K562 (cell line): ENCODE results near the gene FAM43B. TPM values are rescaled to one million over a fixed set of nuclear protein-coding genes. Genes with fewer than 3 reads are reported as not detected.

Experiments
- ETV5 ChIP-seq: sonication (generic); formaldehyde crosslinking; IDR thresholded peaks from 2 replicates; pipeline ENCODE4 v1.4.0; 2020; ENCODE audit warnings: low read depth, mild to moderate bottlenecking, missing genetic modification reagents
- FOSL1 ChIP-seq: fragments of 200-800 bp; sonication (Bioruptor generic); conservative IDR thresholded peaks from 2 replicates; pipeline ENCODE4 v1.6.1; 2016; ENCODE audit warnings: missing genetic modification characterization, missing compliant biosample characterization
- HDAC3 ChIP-seq: fragments of 450-650 bp; IDR thresholded peaks from 2 replicates; pipeline ENCODE4 v1.6.1; 2018; ENCODE audit warnings: borderline replicate concordance, mild to moderate bottlenecking, moderate library complexity; ENCODE audit not compliant: partially characterized antibody
- HDGF ChIP-seq: fragments of 450-650 bp; IDR thresholded peaks from 2 replicates; pipeline ENCODE4 v1.6.1; 2016
- JUND ChIP-seq, 2 experiments: IDR thresholded peaks; 2 replicates in 1 of 2; 3 replicates in 1 of 2; pipeline ENCODE4 v1.6.1; 2011; ENCODE audit warnings: borderline replicate concordance in 2 of 2, low read depth in 2 of 2, low read length in 2 of 2, improper control_type of control experiment in 1 of 2, missing biosample characterization in 1 of 2, missing genetic modification characterization in 1 of 2, missing genetic modification reagents in 1 of 2
- MEF2A ChIP-seq: IDR thresholded peaks from 2 replicates; pipeline ENCODE4 v1.6.1; 2011; ENCODE audit warnings: low read depth, mild to moderate bottlenecking, low read length, moderate library complexity; ENCODE audit not compliant: control insufficient read depth
- PHB2 ChIP-seq: fragments of 450-650 bp; IDR thresholded peaks from 2 replicates; pipeline ENCODE4 v1.6.1; 2017; ENCODE audit warnings: low read depth
- SMARCA5 ChIP-seq: fragments of 450-650 bp; IDR thresholded peaks from 2 replicates; pipeline ENCODE4 v1.6.1; 2016
- SMC3 ChIP-seq: conservative IDR thresholded peaks from 2 replicates; pipeline ENCODE4 v1.6.1; 2011; ENCODE audit warnings: low read depth, low read length, improper control_type of control experiment; ENCODE audit not compliant: insufficient read depth
- SOX6 ChIP-seq: fragments of 450-650 bp; IDR thresholded peaks from 2 replicates; pipeline ENCODE4 v1.6.1; 2014; ENCODE audit warnings: mild to moderate bottlenecking
- SREBF2 ChIP-seq: sonication (generic); formaldehyde crosslinking; IDR thresholded peaks from 2 replicates; pipeline ENCODE4 v1.4.0; 2020; ENCODE audit warnings: mild to moderate bottlenecking, missing genetic modification reagents
- TEAD4 ChIP-seq, 2 experiments: sonication (generic) in 1 of 2; formaldehyde crosslinking in 1 of 2; IDR thresholded peaks; 2 replicates each; pipeline versions ENCODE4 v1.6.1 to v1.8.0; 2012 to 2022; ENCODE audit warnings: borderline replicate concordance in 1 of 2, inconsistent platforms in 1 of 2, low read length in 1 of 2, mild to moderate bottlenecking in 1 of 2, missing genetic modification reagents in 1 of 2
- WHSC1 ChIP-seq: IDR thresholded peaks from one replicate; pipeline ENCODE4 v1.6.1; 2012; ENCODE audit warnings: low read length, control low read depth, inconsistent platforms
- ZFP1 ChIP-seq: fragments of 450-650 bp; formaldehyde crosslinking; IDR thresholded peaks from 2 replicates; pipeline ENCODE4 v1.4.0; 2020; ENCODE audit warnings: mild to moderate bottlenecking, mixed read lengths
- ZNF184 ChIP-seq: sonication (generic); formaldehyde crosslinking; IDR thresholded peaks from 2 replicates; pipeline ENCODE4 v1.5.0; 2020; ENCODE audit warnings: missing genetic modification reagents
- ZNF431 ChIP-seq: sonication (generic); formaldehyde crosslinking; IDR thresholded peaks from 2 replicates; pipeline ENCODE4 v1.8.0; 2022; ENCODE audit warnings: mild to moderate bottlenecking, missing genetic modification reagents
- ZNF707 ChIP-seq: fragments of 250-450 bp; sonication (Bioruptor Pico); conservative IDR thresholded peaks from 2 replicates; pipeline ENCODE4 v1.8.0; 2022; ENCODE audit warnings: inconsistent platforms, mild to moderate bottlenecking, moderate library complexity
- polyA plus RNA-seq, 8 experiments: library from polyadenylated mRNA; depleted of rRNA in 4 of 8; stranded (reverse) in 5 of 8; unstranded in 3 of 8; fragments of >200 nt; fragmentation: Nextera tagmentation in 2 of 8; fragmentation: Illumina TruSeq in 1 of 8; extraction: Ambion mirVana in 2 of 8; extraction: Trizol in 1 of 8; gene quantifications; 2 replicates each; pipeline versions ENCODE4 v1.2.1 to v1.2.3, GENCODE V29; 2011 to 2014; ENCODE audit warnings: inconsistent platforms in 1 of 8, missing spikeins in 1 of 8
- total RNA-seq, 7 experiments: library from RNA; depleted of rRNA in 6 of 7; stranded (reverse); fragments of >200 nt in 6 of 7; fragmentation: Illumina TruSeq in 2 of 7; extraction: Trizol in 2 of 7; gene quantifications; 2 replicates each; pipeline versions ENCODE4 v1.2.1 to v1.2.3, GENCODE V29; 2011 to 2021; ENCODE audit warnings: low replicate concordance in 1 of 7
- TF ChIP-seq, protein P1 (sequence below): fragments of 250-450 bp; sonication (Bioruptor Pico); IDR thresholded peaks from 2 replicates; pipeline ENCODE4 v1.9.0; 2021; ENCODE audit warnings: mild to moderate bottlenecking
- TF ChIP-seq, protein P2 (sequence below): fragments of 250-450 bp; sonication (Bioruptor Pico); IDR thresholded peaks from 2 replicates; pipeline ENCODE4 v1.4.0; 2020; ENCODE audit warnings: borderline replicate concordance
- TF ChIP-seq, protein P3 (sequence below): sonication (generic); formaldehyde crosslinking; IDR thresholded peaks from 2 replicates; pipeline ENCODE4 v1.8.0; 2022; ENCODE audit warnings: mild to moderate bottlenecking, missing genetic modification reagents
- TF ChIP-seq, protein P4 (sequence below), 2 experiments: fragments of 450-650 bp in 1 of 2; sonication (generic) in 1 of 2; formaldehyde crosslinking in 1 of 2; IDR thresholded peaks in 1 of 2; conservative IDR thresholded peaks in 1 of 2; 2 replicates each; pipeline versions ENCODE4 v1.6.1 to v1.8.1; 2016 to 2023; ENCODE audit warnings: mild to moderate bottlenecking in 2 of 2, moderate library complexity in 2 of 2, inconsistent platforms in 1 of 2, missing genetic modification reagents in 1 of 2
- TF ChIP-seq, protein P5 (sequence below): sonication (generic); formaldehyde crosslinking; IDR thresholded peaks from 2 replicates; pipeline ENCODE4 v1.8.0; 2022; ENCODE audit warnings: mild to moderate bottlenecking, missing genetic modification reagents

Gene FAM43B
- total and polyA plus RNA-seq, 9 of the 15 experiments (the other 6 are each of a cell fraction or from before 2014, with no cell fraction given), result not detected

DNA sequence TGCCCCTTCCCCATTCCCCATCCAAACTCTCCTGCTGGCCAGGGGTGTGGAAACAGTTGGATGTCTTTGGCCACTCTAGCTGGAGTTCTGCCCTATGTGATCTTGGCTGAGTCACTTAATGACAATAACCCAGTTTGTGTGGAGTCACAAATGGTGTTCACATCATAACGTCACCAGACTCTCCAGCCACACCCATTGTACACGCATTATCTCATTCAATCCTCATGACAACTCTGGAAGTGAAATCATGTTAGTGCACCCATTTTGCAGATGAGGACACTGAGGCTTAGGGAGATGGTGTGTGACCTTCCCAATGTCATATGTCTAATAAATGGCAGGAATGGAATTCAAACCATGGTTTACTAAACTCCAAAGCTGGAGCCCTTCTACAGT lies 35.3 kb downstream of the FAM43B start (continued):
- TF ChIP-seq SMC3 (no peak), JUND (IDR thresholded peaks at IDR 0.05; ENCODE audit: borderline replicate concordance, low read depth, low read length) (peak; percentile 47; the same call in 1 of the 2 replicates), JUND (tag; IDR thresholded peaks at IDR 0.05; ENCODE audit: borderline replicate concordance, low read depth, low read length) (peak; percentile 67; the same call in 2 of the 3 replicates), ZNF707 (CRISPR knock-in tag) (no peak), ZNF431 (no peak), ZFP1 (CRISPR knock-in tag) (no peak), SREBF2 (CRISPR knock-in tag) (no peak), TEAD4 (IDR thresholded peaks at IDR 0.05; ENCODE audit: low read length) (no peak), TEAD4 (CRISPR knock-in tag; IDR thresholded peaks at IDR 0.05; ENCODE audit: borderline replicate concordance) (no peak), SOX6 (0 out of 2 replicates have a peak, but pooled peaks have one; percentile 14), FOSL1 (tag) (peak; percentile 28; the same call in 1 of the 2 replicates), PHB2 (no peak), WHSC1 (no peak), HDAC3 (no peak), SMARCA5 (peak; percentile 95), ZNF184 (CRISPR knock-in tag) (no peak), HDGF (no peak), ETV5 (CRISPR knock-in tag) (no peak), MEF2A (no peak)
- TF ChIP-seq, protein P1, sequence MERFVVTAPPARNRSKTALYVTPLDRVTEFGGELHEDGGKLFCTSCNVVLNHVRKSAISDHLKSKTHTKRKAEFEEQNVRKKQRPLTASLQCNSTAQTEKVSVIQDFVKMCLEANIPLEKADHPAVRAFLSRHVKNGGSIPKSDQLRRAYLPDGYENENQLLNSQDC, result no peak
- TF ChIP-seq, protein P2, sequence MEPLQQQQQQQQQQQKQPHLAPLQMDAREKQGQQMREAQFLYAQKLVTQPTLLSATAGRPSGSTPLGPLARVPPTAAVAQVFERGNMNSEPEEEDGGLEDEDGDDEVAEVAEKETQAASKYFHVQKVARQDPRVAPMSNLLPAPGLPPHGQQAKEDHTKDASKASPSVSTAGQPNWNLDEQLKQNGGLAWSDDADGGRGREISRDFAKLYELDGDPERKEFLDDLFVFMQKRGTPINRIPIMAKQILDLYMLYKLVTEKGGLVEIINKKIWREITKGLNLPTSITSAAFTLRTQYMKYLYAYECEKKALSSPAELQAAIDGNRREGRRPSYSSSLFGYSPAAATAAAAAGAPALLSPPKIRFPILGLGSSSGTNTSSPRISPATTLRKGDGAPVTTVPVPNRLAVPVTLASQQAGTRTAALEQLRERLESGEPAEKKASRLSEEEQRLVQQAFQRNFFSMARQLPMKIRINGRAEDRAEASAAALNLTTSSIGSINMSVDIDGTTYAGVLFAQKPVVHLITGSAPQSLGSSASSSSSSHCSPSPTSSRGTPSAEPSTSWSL (CRISPR knock-in tag), result no peak
- TF ChIP-seq, protein P3, sequence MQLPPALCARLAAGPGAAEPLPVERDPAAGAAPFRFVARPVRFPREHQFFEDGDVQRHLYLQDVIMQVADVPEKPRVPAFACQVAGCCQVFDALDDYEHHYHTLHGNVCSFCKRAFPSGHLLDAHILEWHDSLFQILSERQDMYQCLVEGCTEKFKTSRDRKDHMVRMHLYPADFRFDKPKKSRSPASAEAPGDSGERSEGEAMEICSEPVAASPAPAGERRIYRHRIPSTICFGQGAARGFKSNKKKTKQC (CRISPR knock-in tag), result no peak
- TF ChIP-seq, protein P4, sequence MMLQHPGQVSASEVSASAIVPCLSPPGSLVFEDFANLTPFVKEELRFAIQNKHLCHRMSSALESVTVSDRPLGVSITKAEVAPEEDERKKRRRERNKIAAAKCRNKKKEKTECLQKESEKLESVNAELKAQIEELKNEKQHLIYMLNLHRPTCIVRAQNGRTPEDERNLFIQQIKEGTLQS (IDR thresholded peaks at IDR 0.05), result peak; percentile 73
- TF ChIP-seq, protein P4 (CRISPR knock-in tag; conservative IDR thresholded peaks at IDR 0.05), result no peak
- TF ChIP-seq, protein P5, sequence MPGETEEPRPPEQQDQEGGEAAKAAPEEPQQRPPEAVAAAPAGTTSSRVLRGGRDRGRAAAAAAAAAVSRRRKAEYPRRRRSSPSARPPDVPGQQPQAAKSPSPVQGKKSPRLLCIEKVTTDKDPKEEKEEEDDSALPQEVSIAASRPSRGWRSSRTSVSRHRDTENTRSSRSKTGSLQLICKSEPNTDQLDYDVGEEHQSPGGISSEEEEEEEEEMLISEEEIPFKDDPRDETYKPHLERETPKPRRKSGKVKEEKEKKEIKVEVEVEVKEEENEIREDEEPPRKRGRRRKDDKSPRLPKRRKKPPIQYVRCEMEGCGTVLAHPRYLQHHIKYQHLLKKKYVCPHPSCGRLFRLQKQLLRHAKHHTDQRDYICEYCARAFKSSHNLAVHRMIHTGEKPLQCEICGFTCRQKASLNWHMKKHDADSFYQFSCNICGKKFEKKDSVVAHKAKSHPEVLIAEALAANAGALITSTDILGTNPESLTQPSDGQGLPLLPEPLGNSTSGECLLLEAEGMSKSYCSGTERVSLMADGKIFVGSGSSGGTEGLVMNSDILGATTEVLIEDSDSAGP (CRISPR knock-in tag), result no peak
